HEK293 (cell line): Measurements from ENCODE around the gene TP73.

Experiments used
- CTCF ChIP-seq: fragments of 450-650 bp; formaldehyde crosslinking; IDR thresholded peaks from 2 replicates; pipeline ENCODE4 v1.5.1; 2016; ENCODE audit warnings: missing biosample characterization, missing genetic modification characterization
- FEZF1 ChIP-seq: fragments of 450-650 bp; formaldehyde crosslinking; IDR thresholded peaks from 2 replicates; pipeline ENCODE4 v1.5.1; 2016; ENCODE audit warnings: missing biosample characterization, missing genetic modification characterization
- GLIS2 ChIP-seq: fragments of 450-650 bp; formaldehyde crosslinking; IDR thresholded peaks from 2 replicates; pipeline ENCODE4 v1.5.1; 2016; ENCODE audit warnings: missing biosample characterization, missing genetic modification characterization
- KLF8 ChIP-seq: fragments of 450-650 bp; formaldehyde crosslinking; IDR thresholded peaks from 2 replicates; pipeline ENCODE4 v1.5.1; 2016; ENCODE audit warnings: missing biosample characterization, missing genetic modification characterization
- MEIS1 ChIP-seq: sonication (generic); formaldehyde crosslinking; IDR thresholded peaks from 2 replicates; pipeline ENCODE4 v1.8.1; 2022; ENCODE audit warnings: missing genetic modification reagents, mild to moderate bottlenecking, borderline replicate concordance
- MYNN ChIP-seq: fragments of 450-650 bp; formaldehyde crosslinking; IDR thresholded peaks from 2 replicates; pipeline ENCODE4 v1.5.1; 2016; ENCODE audit warnings: missing biosample characterization, missing genetic modification characterization, borderline replicate concordance
- PRDM1 ChIP-seq: fragments of 450-650 bp; formaldehyde crosslinking; IDR thresholded peaks from 2 replicates; pipeline ENCODE4; 2016; ENCODE audit warnings: missing biosample characterization, missing genetic modification characterization
- SP7 ChIP-seq: fragments of 450-650 bp; formaldehyde crosslinking; IDR thresholded peaks from 2 replicates; pipeline ENCODE4 v1.5.1; 2016; ENCODE audit warnings: missing biosample characterization, missing genetic modification characterization
- ZFP3 ChIP-seq: fragments of 450-650 bp; formaldehyde crosslinking; IDR thresholded peaks from 2 replicates; pipeline ENCODE4 v1.5.1; 2016; ENCODE audit warnings: low read depth, missing biosample characterization, missing genetic modification characterization
- ZFP69B ChIP-seq: fragments of 450-650 bp; formaldehyde crosslinking; IDR thresholded peaks from 2 replicates; pipeline ENCODE4 v1.5.1; 2016; ENCODE audit warnings: missing biosample characterization, missing genetic modification characterization
- ZNF10 ChIP-seq: fragments of 450-650 bp; formaldehyde crosslinking; IDR thresholded peaks from 2 replicates; pipeline ENCODE4 v1.5.1; 2017; ENCODE audit warnings: missing biosample characterization, missing genetic modification characterization
- ZNF146 ChIP-seq: fragments of 450-650 bp; formaldehyde crosslinking; IDR thresholded peaks from 2 replicates; pipeline ENCODE4 v1.5.1; 2016; ENCODE audit warnings: missing biosample characterization, missing genetic modification characterization
- ZNF174 ChIP-seq: fragments of 450-650 bp; formaldehyde crosslinking; IDR thresholded peaks from 2 replicates; pipeline ENCODE4 v1.5.0; 2017; ENCODE audit warnings: missing biosample characterization, mild to moderate bottlenecking, missing genetic modification characterization
- ZNF223 ChIP-seq: fragments of 450-650 bp; formaldehyde crosslinking; IDR thresholded peaks from 2 replicates; pipeline ENCODE4 v1.5.1; 2016; ENCODE audit warnings: missing biosample characterization, missing genetic modification characterization
- ZNF292 ChIP-seq: fragments of 450-650 bp; formaldehyde crosslinking; IDR thresholded peaks from 2 replicates; pipeline ENCODE4 v1.5.1; 2016; ENCODE audit warnings: low read depth, missing biosample characterization, missing genetic modification characterization, borderline replicate concordance
- ZNF354C ChIP-seq: fragments of 450-650 bp; formaldehyde crosslinking; IDR thresholded peaks from 2 replicates; pipeline ENCODE4 v1.5.1; 2016; ENCODE audit warnings: missing biosample characterization, missing genetic modification characterization, low read depth, borderline replicate concordance
- ZNF449 ChIP-seq: fragments of 450-650 bp; formaldehyde crosslinking; IDR thresholded peaks from 2 replicates; pipeline ENCODE4 v1.5.1; 2017; ENCODE audit warnings: missing biosample characterization, mild to moderate bottlenecking, missing genetic modification characterization, moderate library complexity
- ZNF549 ChIP-seq: fragments of 450-650 bp; IDR thresholded peaks from 2 replicates; pipeline ENCODE4 v1.5.1; 2018; ENCODE audit warnings: missing biosample characterization, missing genetic modification characterization, mild to moderate bottlenecking, inconsistent platforms, moderate library complexity
- ZNF561 ChIP-seq: fragments of 450-650 bp; IDR thresholded peaks from 2 replicates; pipeline ENCODE4 v1.5.1; 2018; ENCODE audit warnings: missing biosample characterization, missing genetic modification characterization, borderline replicate concordance
- ZNF600 ChIP-seq: fragments of 450-650 bp; formaldehyde crosslinking; IDR thresholded peaks from 2 replicates; pipeline ENCODE4 v1.5.1; 2016; ENCODE audit warnings: missing biosample characterization, missing genetic modification characterization
- ZNF624 ChIP-seq: fragments of 450-650 bp; formaldehyde crosslinking; IDR thresholded peaks from 2 replicates; pipeline ENCODE4 v1.5.1; 2017; ENCODE audit warnings: missing biosample characterization, missing genetic modification characterization
- ZNF664 ChIP-seq: fragments of 450-650 bp; formaldehyde crosslinking; IDR thresholded peaks from 2 replicates; pipeline ENCODE4 v1.5.1; 2016; ENCODE audit warnings: missing biosample characterization, missing genetic modification characterization
- ZNF777 ChIP-seq: fragments of 450-650 bp; formaldehyde crosslinking; IDR thresholded peaks from 2 replicates; pipeline ENCODE4 v1.5.1; 2017; ENCODE audit warnings: missing biosample characterization, missing genetic modification characterization, borderline replicate concordance
- ZNF792 ChIP-seq: fragments of 450-650 bp; formaldehyde crosslinking; IDR thresholded peaks from 2 replicates; pipeline ENCODE4 v1.5.1; 2016; ENCODE audit warnings: missing biosample characterization, missing genetic modification characterization
- ZNF830 ChIP-seq: fragments of 450-650 bp; IDR thresholded peaks from 2 replicates; pipeline ENCODE4 v1.5.0; 2018; ENCODE audit warnings: missing biosample characterization, missing genetic modification characterization, low read depth, mild to moderate bottlenecking, moderate library complexity
- ZSCAN23 ChIP-seq: fragments of 450-650 bp; formaldehyde crosslinking; IDR thresholded peaks from 2 replicates; pipeline ENCODE4 v1.5.1; 2016; ENCODE audit warnings: missing biosample characterization, missing genetic modification characterization
- TF ChIP-seq, protein P1 (sequence below): fragments of 450-650 bp; formaldehyde crosslinking; IDR thresholded peaks from 2 replicates; pipeline ENCODE4 v1.5.1; 2016; ENCODE audit warnings: missing biosample characterization, missing genetic modification characterization, borderline replicate concordance
- TF ChIP-seq, protein P2 (sequence below): fragments of 450-650 bp; formaldehyde crosslinking; IDR thresholded peaks from 2 replicates; pipeline ENCODE4 v1.5.1; 2016; ENCODE audit warnings: missing biosample characterization, missing genetic modification characterization, low read depth
- TF ChIP-seq, protein P3 (sequence below): fragments of 450-650 bp; formaldehyde crosslinking; IDR thresholded peaks from 2 replicates; pipeline ENCODE4 v1.5.1; 2017; ENCODE audit warnings: missing biosample characterization, missing genetic modification characterization

The TP73 gene

GRCh38 chr1:3775490-3776230 is 123.3 kb downstream of the TP73 start (continued):
- no peak for TF ChIP-seq ZNF174
- TF ChIP-seq MYNN: no peak
- TF ChIP-seq ZNF561 (tag by site-specific recombination): peak; percentile 77; the same call in 1 of the 2 replicates
- TF ChIP-seq, protein P1, sequence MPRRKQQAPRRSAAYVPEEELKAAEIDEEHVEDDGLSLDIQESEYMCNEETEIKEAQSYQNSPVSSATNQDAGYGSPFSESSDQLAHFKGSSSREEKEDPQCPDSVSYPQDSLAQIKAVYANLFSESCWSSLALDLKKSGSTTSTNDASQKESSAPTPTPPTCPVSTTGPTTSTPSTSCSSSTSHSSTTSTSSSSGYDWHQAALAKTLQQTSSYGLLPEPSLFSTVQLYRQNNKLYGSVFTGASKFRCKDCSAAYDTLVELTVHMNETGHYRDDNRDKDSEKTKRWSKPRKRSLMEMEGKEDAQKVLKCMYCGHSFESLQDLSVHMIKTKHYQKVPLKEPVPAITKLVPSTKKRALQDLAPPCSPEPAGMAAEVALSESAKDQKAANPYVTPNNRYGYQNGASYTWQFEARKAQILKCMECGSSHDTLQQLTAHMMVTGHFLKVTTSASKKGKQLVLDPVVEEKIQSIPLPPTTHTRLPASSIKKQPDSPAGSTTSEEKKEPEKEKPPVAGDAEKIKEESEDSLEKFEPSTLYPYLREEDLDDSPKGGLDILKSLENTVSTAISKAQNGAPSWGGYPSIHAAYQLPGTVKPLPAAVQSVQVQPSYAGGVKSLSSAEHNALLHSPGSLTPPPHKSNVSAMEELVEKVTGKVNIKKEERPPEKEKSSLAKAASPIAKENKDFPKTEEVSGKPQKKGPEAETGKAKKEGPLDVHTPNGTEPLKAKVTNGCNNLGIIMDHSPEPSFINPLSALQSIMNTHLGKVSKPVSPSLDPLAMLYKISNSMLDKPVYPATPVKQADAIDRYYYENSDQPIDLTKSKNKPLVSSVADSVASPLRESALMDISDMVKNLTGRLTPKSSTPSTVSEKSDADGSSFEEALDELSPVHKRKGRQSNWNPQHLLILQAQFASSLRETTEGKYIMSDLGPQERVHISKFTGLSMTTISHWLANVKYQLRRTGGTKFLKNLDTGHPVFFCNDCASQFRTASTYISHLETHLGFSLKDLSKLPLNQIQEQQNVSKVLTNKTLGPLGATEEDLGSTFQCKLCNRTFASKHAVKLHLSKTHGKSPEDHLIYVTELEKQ (tag by site-specific recombination): no peak
- no peak for TF ChIP-seq FEZF1
- peak; percentile 92 for TF ChIP-seq CTCF (tag by site-specific recombination)
- TF ChIP-seq, protein P2, sequence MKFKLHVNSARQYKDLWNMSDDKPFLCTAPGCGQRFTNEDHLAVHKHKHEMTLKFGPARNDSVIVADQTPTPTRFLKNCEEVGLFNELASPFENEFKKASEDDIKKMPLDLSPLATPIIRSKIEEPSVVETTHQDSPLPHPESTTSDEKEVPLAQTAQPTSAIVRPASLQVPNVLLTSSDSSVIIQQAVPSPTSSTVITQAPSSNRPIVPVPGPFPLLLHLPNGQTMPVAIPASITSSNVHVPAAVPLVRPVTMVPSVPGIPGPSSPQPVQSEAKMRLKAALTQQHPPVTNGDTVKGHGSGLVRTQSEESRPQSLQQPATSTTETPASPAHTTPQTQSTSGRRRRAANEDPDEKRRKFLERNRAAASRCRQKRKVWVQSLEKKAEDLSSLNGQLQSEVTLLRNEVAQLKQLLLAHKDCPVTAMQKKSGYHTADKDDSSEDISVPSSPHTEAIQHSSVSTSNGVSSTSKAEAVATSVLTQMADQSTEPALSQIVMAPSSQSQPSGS (tag by site-specific recombination): no peak
- TF ChIP-seq ZFP69B: peak; percentile 90
- no peak for TF ChIP-seq ZNF777
- peak; percentile 58 for TF ChIP-seq KLF8 (tag by site-specific recombination)
- TF ChIP-seq ZNF223: no peak
- TF ChIP-seq ZNF449 (tag by site-specific recombination): no peak; the same call in 1 of the 2 replicates
- peak; percentile 34; the same call in 1 of the 2 replicates for TF ChIP-seq SP7 (tag by site-specific recombination)
- peak; percentile 97 for TF ChIP-seq ZNF10 (tag by site-specific recombination)
- TF ChIP-seq ZNF830 (tag by site-specific recombination): no peak
- TF ChIP-seq ZFP3 (tag by site-specific recombination): no peak
- TF ChIP-seq MEIS1 (CRISPR knock-in tag): no peak
- TF ChIP-seq ZNF600 (tag by site-specific recombination): peak; percentile 40; the same call in 1 of the 2 replicates
- TF ChIP-seq, protein P3, sequence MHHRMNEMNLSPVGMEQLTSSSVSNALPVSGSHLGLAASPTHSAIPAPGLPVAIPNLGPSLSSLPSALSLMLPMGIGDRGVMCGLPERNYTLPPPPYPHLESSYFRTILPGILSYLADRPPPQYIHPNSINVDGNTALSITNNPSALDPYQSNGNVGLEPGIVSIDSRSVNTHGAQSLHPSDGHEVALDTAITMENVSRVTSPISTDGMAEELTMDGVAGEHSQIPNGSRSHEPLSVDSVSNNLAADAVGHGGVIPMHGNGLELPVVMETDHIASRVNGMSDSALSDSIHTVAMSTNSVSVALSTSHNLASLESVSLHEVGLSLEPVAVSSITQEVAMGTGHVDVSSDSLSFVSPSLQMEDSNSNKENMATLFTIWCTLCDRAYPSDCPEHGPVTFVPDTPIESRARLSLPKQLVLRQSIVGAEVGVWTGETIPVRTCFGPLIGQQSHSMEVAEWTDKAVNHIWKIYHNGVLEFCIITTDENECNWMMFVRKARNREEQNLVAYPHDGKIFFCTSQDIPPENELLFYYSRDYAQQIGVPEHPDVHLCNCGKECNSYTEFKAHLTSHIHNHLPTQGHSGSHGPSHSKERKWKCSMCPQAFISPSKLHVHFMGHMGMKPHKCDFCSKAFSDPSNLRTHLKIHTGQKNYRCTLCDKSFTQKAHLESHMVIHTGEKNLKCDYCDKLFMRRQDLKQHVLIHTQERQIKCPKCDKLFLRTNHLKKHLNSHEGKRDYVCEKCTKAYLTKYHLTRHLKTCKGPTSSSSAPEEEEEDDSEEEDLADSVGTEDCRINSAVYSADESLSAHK (tag by site-specific recombination): no peak
- TF ChIP-seq GLIS2 (tag by site-specific recombination): peak; percentile 66
- TF ChIP-seq ZNF354C (tag by site-specific recombination): no peak
- TF ChIP-seq ZNF664 (tag by site-specific recombination): no peak
- TF ChIP-seq ZNF549 (tag by site-specific recombination): no peak
- TF ChIP-seq ZNF624 (tag by site-specific recombination): no peak
- TF ChIP-seq ZNF146: no peak
- TF ChIP-seq PRDM1 (tag by site-specific recombination): no peak
- no peak for TF ChIP-seq ZNF792 (tag by site-specific recombination)
- no peak for TF ChIP-seq ZNF292 (tag by site-specific recombination)
- no peak for TF ChIP-seq ZSCAN23 (tag by site-specific recombination)
